ENCODE data around the gene C2. TPM values are rescaled to one million over a fixed set of nuclear protein-coding genes. Genes with fewer than 3 reads are reported as not detected.
"Not testable (repeated sequence)": the region's sequence is repeated elsewhere in the genome, so short reads cannot be mapped to it uniquely, and the experiment has no call there.

The C2 gene
- total and polyA plus RNA-seq, 5 experiments from 2014 or later: 3.8 to 4.3 TPM; not detected in 3

GRCh38 chr6:31899882-31900722, 27.4 kb upstream of the C2 start:
- peaks cover 26 to 51% (median 38%) of the 10 kb centered on the region in 4 donors for H3K4me1 Mint-ChIP-seq
- DNase-seq (peak in 2 of 10 donors; percentile 24 to 30), ATAC-seq (no peak)
- H3K4me3 Mint-ChIP-seq: peak overlapping the region; percentile 47 to 97 (median 68)
- H3K27me3 Mint-ChIP-seq: no peaks in the 10 kb centered on the region
- H3K27ac Mint-ChIP-seq: peak overlapping the region in 6 of 10 donors; percentile 37 to 83 (median 69)
- no peaks in the 10 kb centered on the region for H3K9me3 Mint-ChIP-seq
- POLR2A ChIA-PET: interaction anchor here (2.3 kb wide), 1 partner anchor 72 kb away, joined by 17 read pairs; the partner anchor contains the start of gene DXO
- H3K36me3 Mint-ChIP-seq: peaks cover 0 to 6% (median 4%) of the 10 kb centered on the region in 3 donors

- POLR2A ChIA-PET: interaction anchor here (0.5 to 2.3 kb wide), 9 partner anchors 11 to 1388 kb away, joined by 3 to 13 read pairs (median 4); partner anchors contain the start of genes DXO, GPANK1, NELFE and NEU1
- no peaks in the 10 kb centered on the region for H3K9me3 Mint-ChIP-seq
- peak overlapping the region in 6 of 10 donors; percentile 28 to 85 (median 78) for H3K27ac Mint-ChIP-seq
- H3K4me3 Mint-ChIP-seq: peak overlapping the region; percentile 44 to 86 (median 63)
- peaks cover 25 to 45% (median 38%) of the 10 kb centered on the region in 4 donors for H3K4me1 Mint-ChIP-seq
- DNase-seq (peak in 1 of 10 donors; percentile 6), ATAC-seq (no peak)
- H3K36me3 Mint-ChIP-seq: peaks cover 0 to 4% (median 0%) of the 10 kb centered on the region in 3 donors
- no peaks in the 10 kb centered on the region for H3K27me3 Mint-ChIP-seq
Measured at GRCh38 chr6:31900917-31901414, 26.6 kb upstream of the C2 start.

- Mint-ChIP-seq H3K9me3 (no peaks in the 10 kb centered on the region), H3K27ac (peak overlapping the region in 7 of 10 donors; percentile 63 to 91 (median 79)), H3K4me3 (peak overlapping the region; percentile 44 to 86 (median 72)), H3K4me1 (peaks cover 24 to 40% (median 34%) of the 10 kb centered on the region in 4 donors), H3K27me3 (no peaks in the 10 kb centered on the region), H3K36me3 (peaks cover 0 to 4% (median 0%) of the 10 kb centered on the region in 3 donors)
- DNase-seq (peak; percentile 58 to 89 (median 67)), ATAC-seq (peak; percentile 21 to 36)
- POLR2A ChIA-PET: interaction anchor here (0.5 to 2.3 kb wide), 15 partner anchors 11 to 1388 kb away, joined by 3 to 13 read pairs (median 4); partner anchors contain the start of genes ATP6V1G2, DXO, GPANK1 and HSD17B8
Measured at GRCh38 chr6:31901415-31901952, 26.0 kb upstream of the C2 start.

- peaks cover 0 to 4% (median 0%) of the 10 kb centered on the region in 3 donors for H3K36me3 Mint-ChIP-seq
- peak; percentile 58 to 65 for ATAC-seq
Measured at GRCh38 chr6:31901953-31902643, 25.4 kb upstream of the C2 start, which contains the start of gene ZBTB12. TSS of gene ZBTB12 (minus strand) at chr6:31902086. CDS start at chr6:31901305, 781 bp downstream.

GRCh38 chr6:31903957-31904356, 23.6 kb upstream of the C2 start:
- DNase-seq (no peak), ATAC-seq (no peak)
- Mint-ChIP-seq H3K4me3 (peak overlapping the region in 3 of 10 donors; percentile 1 to 17 (median 9)), H3K4me1 (peaks cover 18 to 25% (median 23%) of the 10 kb centered on the region in 4 donors), H3K27me3 (peaks cover 0 to 5% (median 0%) of the 10 kb centered on the region in 5 donors), H3K36me3 (no peaks in the 10 kb centered on the region), H3K9me3 (no peaks in the 10 kb centered on the region), H3K27ac (no peak overlapping the region)
- POLR2A ChIA-PET: interaction anchor here (1.1 to 1.3 kb wide), 2 partner anchors 48 to 201 kb away, joined by 3 read pairs; partner anchors contain the start of gene ABHD16A

More at GRCh38 chr6:31901953-31902643, 25.4 kb upstream of the C2 start, which contains the start of gene ZBTB12:
- DNase-seq: peak; percentile 78 to 91 (median 84)
- Mint-ChIP-seq H3K9me3 (no peaks in the 10 kb centered on the region), H3K4me3 (peak within 1 kb of the TSS; percentile 78 to 94 (median 90)), H3K27me3 (no peaks in the 10 kb centered on the region), H3K27ac (peak within 1 kb of the TSS; percentile 68 to 96 (median 92)), H3K4me1 (peaks cover 22 to 36% (median 32%) of the 10 kb centered on the region in 4 donors)
- POLR2A ChIA-PET: interaction anchor here (0.6 to 2.3 kb wide), 25 partner anchors 12 to 1357 kb away, joined by 3 to 13 read pairs (median 4); partner anchors contain the start of genes ABHD16A, ATP6V1G2, DXO and GPANK1

GRCh38 chr6:31905041-31905440, 22.5 kb upstream of the C2 start:
- no peak for DNase-seq
- H3K36me3 Mint-ChIP-seq: no peaks in the 10 kb centered on the region
- ATAC-seq: no peak
- peaks cover 0 to 5% (median 0%) of the 10 kb centered on the region in 5 donors for H3K27me3 Mint-ChIP-seq
- H3K9me3 Mint-ChIP-seq: no peaks in the 10 kb centered on the region
- POLR2A ChIA-PET: interaction anchor here (0.6 to 1.3 kb wide), 2 partner anchors 47 to 70 kb away, joined by 3 read pairs; no protein-coding TSS in a partner anchor
- H3K27ac Mint-ChIP-seq: no peak overlapping the region
- peak overlapping the region in 1 of 10 donors; percentile 4 for H3K4me3 Mint-ChIP-seq
- peaks cover 10 to 15% (median 12%) of the 10 kb centered on the region in 4 donors for H3K4me1 Mint-ChIP-seq

- DNase-seq: no peak
- H3K27ac Mint-ChIP-seq: no peak overlapping the region
- no peak overlapping the region for H3K4me3 Mint-ChIP-seq
- POLR2A ChIA-PET: no interaction called here
- peaks cover 0 to 5% (median 0%) of the 10 kb centered on the region in 5 donors for H3K27me3 Mint-ChIP-seq
- no peak for ATAC-seq
- H3K9me3 Mint-ChIP-seq: no peaks in the 10 kb centered on the region
- no peaks in the 10 kb centered on the region for H3K36me3 Mint-ChIP-seq
- H3K4me1 Mint-ChIP-seq: peaks cover 8 to 15% (median 11%) of the 10 kb centered on the region in 4 donors
Measured at GRCh38 chr6:31906122-31906521, 21.4 kb upstream of the C2 start.

GRCh38 chr6:31906727-31907126, 20.8 kb upstream of the C2 start:
- DNase-seq, H3K9me3 Mint-ChIP-seq, POLR2A ChIA-PET, H3K27ac Mint-ChIP-seq, H3K36me3 Mint-ChIP-seq, ATAC-seq, H3K4me3 Mint-ChIP-seq, H3K27me3 Mint-ChIP-seq: not testable (repeated sequence)
- H3K4me1 Mint-ChIP-seq: peaks cover 8 to 15% (median 10%) of the 10 kb centered on the region in 4 donors

GRCh38 chr6:31907158-31907813, 20.2 kb upstream of the C2 start:
- H3K4me3 Mint-ChIP-seq: no peak overlapping the region
- peaks cover 8 to 10% (median 9%) of the 10 kb centered on the region in 4 donors for H3K4me1 Mint-ChIP-seq
- no peaks in the 10 kb centered on the region for H3K9me3 Mint-ChIP-seq
- DNase-seq (no peak), ATAC-seq (no peak)
- no peak overlapping the region for H3K27ac Mint-ChIP-seq
- POLR2A ChIA-PET: interaction anchor here (1.1 kb wide), 1 partner anchor 10 kb away, joined by 7 read pairs; the partner anchor contains the start of gene EHMT2
- H3K27me3 Mint-ChIP-seq: peaks cover 0 to 5% (median 0%) of the 10 kb centered on the region in 5 donors
- no peaks in the 10 kb centered on the region for H3K36me3 Mint-ChIP-seq

GRCh38 chr6:31908255-31908654, 19.3 kb upstream of the C2 start:
- POLR2A ChIA-PET: interaction anchor here (0.7 to 2.0 kb wide), 3 partner anchors 10 to 41 kb away, joined by 4 to 8 read pairs (median 7); partner anchors contain the start of gene EHMT2
- H3K4me3 Mint-ChIP-seq, H3K36me3 Mint-ChIP-seq, H3K27ac Mint-ChIP-seq, DNase-seq, H3K9me3 Mint-ChIP-seq, ATAC-seq, H3K27me3 Mint-ChIP-seq, H3K4me1 Mint-ChIP-seq: not testable (repeated sequence)

- no peak for ATAC-seq
- POLR2A ChIA-PET: interaction anchor here (1.1 to 2.0 kb wide), 2 partner anchors 10 to 11 kb away, joined by 4 to 7 read pairs; partner anchors contain the start of gene EHMT2
- no peak for DNase-seq
- Mint-ChIP-seq H3K36me3 (no peaks in the 10 kb centered on the region), H3K27ac (no peak overlapping the region), H3K27me3 (peaks cover 0 to 5% (median 0%) of the 10 kb centered on the region in 5 donors), H3K9me3 (no peaks in the 10 kb centered on the region), H3K4me1 (peaks cover 0 to 3% (median 0%) of the 10 kb centered on the region in 4 donors), H3K4me3 (no peak overlapping the region)
Measured at GRCh38 chr6:31908791-31909190, 18.7 kb upstream of the C2 start.
